K562 (cell line): ENCODE measurements around the gene RCC1. TPM values are rescaled to one million over a fixed set of nuclear protein-coding genes. Genes with fewer than 3 reads are reported as not detected.
A peak's percentile ranks its signal among the peaks of the same experiment; 100 is the strongest.

Source experiments
- CREB1 ChIP-seq, 2 experiments: sonication (generic) in 1 of 2; formaldehyde crosslinking in 1 of 2; IDR thresholded peaks; 2 replicates each; pipeline versions ENCODE4 v1.6.1 to v1.8.0; 2012 to 2022; ENCODE audit warnings: inconsistent platforms in 1 of 2, mild to moderate bottlenecking in 1 of 2, missing genetic modification reagents in 1 of 2, moderate library complexity in 1 of 2
- CREM ChIP-seq: IDR thresholded peaks from 2 replicates; pipeline ENCODE4 v1.6.1; 2014; ENCODE audit warnings: antibody characterized with exemption, low read depth
- FOXA3 ChIP-seq, 2 experiments: fragments of 450-650 bp in 1 of 2; sonication (generic) in 1 of 2; formaldehyde crosslinking; IDR thresholded peaks in 1 of 2; conservative IDR thresholded peaks in 1 of 2; 2 replicates each; pipeline versions ENCODE4 v1.4.0 to v1.8.0; 2020 to 2022; ENCODE audit warnings: mild to moderate bottlenecking in 2 of 2, missing genetic modification reagents in 1 of 2
- MED1 ChIP-seq: sonication (generic); formaldehyde crosslinking; IDR thresholded peaks from 2 replicates; pipeline ENCODE4 v1.8.1; 2023; ENCODE audit warnings: missing genetic modification reagents, borderline replicate concordance
- NONO ChIP-seq, 2 experiments: fragments of 200-400 bp in 1 of 2; fragments of 450-650 bp in 1 of 2; formaldehyde crosslinking in 1 of 2; IDR thresholded peaks; 2 replicates each; pipeline ENCODE4 v1.6.1; 2017; ENCODE audit warnings: low read depth in 2 of 2, mild to moderate bottlenecking in 2 of 2, moderate library complexity in 2 of 2, low read length in 1 of 2
- PHTF2 ChIP-seq: fragments of 250-450 bp; sonication (Bioruptor Pico); IDR thresholded peaks from 2 replicates; pipeline ENCODE4 v1.5.0; 2021; ENCODE audit warnings: mild to moderate bottlenecking
- SRSF3 ChIP-seq: fragments of 200-400 bp; formaldehyde crosslinking; IDR thresholded peaks from 2 replicates; pipeline ENCODE4 v1.6.1; 2016; ENCODE audit warnings: mild to moderate bottlenecking, low read length, moderate library complexity; ENCODE audit not compliant: insufficient read depth
- ZNF12 ChIP-seq: sonication (generic); formaldehyde crosslinking; IDR thresholded peaks from 2 replicates; pipeline ENCODE4 v1.4.0; 2020; ENCODE audit warnings: mild to moderate bottlenecking, missing genetic modification reagents
- ZNF282 ChIP-seq: sonication (generic); formaldehyde crosslinking; IDR thresholded peaks from 2 replicates; pipeline ENCODE4 v1.8.1; 2023; ENCODE audit warnings: missing genetic modification reagents
- ZNF444 ChIP-seq: fragments of 250-450 bp; sonication (Bioruptor Pico); IDR thresholded peaks from 2 replicates; pipeline ENCODE4 v1.4.0; 2020; ENCODE audit warnings: mild to moderate bottlenecking, moderate library complexity
- ZNF668 ChIP-seq: fragments of 250-450 bp; sonication (Bioruptor Pico); IDR thresholded peaks from 2 replicates; pipeline ENCODE4 v1.8.0; 2022; ENCODE audit warnings: mild to moderate bottlenecking, inconsistent platforms
- polyA plus RNA-seq, 8 experiments: library from polyadenylated mRNA; depleted of rRNA in 4 of 8; stranded (reverse) in 5 of 8; unstranded in 3 of 8; fragments of >200 nt; fragmentation: Nextera tagmentation in 2 of 8; fragmentation: Illumina TruSeq in 1 of 8; extraction: Ambion mirVana in 2 of 8; extraction: Trizol in 1 of 8; gene quantifications; 2 replicates each; pipeline versions ENCODE4 v1.2.1 to v1.2.3, GENCODE V29; 2011 to 2014; ENCODE audit warnings: inconsistent platforms in 1 of 8, missing spikeins in 1 of 8
- total RNA-seq, 7 experiments: library from RNA; depleted of rRNA in 6 of 7; stranded (reverse); fragments of >200 nt in 6 of 7; fragmentation: Illumina TruSeq in 2 of 7; extraction: Trizol in 2 of 7; gene quantifications; 2 replicates each; pipeline versions ENCODE4 v1.2.1 to v1.2.3, GENCODE V29; 2011 to 2021; ENCODE audit warnings: low replicate concordance in 1 of 7
- TF ChIP-seq, protein P1 (sequence below): sonication (generic); formaldehyde crosslinking; IDR thresholded peaks from 2 replicates; pipeline ENCODE4 v1.8.1; 2023; ENCODE audit warnings: mild to moderate bottlenecking, missing genetic modification reagents
- TF ChIP-seq, protein P2 (sequence below), 2 experiments: IDR thresholded peaks in 1 of 2; conservative IDR thresholded peaks in 1 of 2; 2 replicates each; pipeline ENCODE4 v1.6.1; 2016; ENCODE audit warnings: low read depth in 2 of 2, mild to moderate bottlenecking in 1 of 2, missing compliant biosample characterization in 1 of 2, missing genetic modification characterization in 1 of 2, moderate library complexity in 1 of 2
- TF ChIP-seq, protein P3 (sequence below), 2 experiments: IDR thresholded peaks; 2 replicates each; pipeline ENCODE4 v1.6.1; 2011; ENCODE audit warnings: borderline replicate concordance in 1 of 2, control low read depth in 1 of 2, low read depth in 1 of 2, low read length in 1 of 2, mild to moderate bottlenecking in 1 of 2, mixed read lengths in 1 of 2, moderate library complexity in 1 of 2; ENCODE audit not compliant: insufficient read depth in 1 of 2, insufficient read length in 1 of 2, poor library complexity in 1 of 2, severe bottlenecking in 1 of 2; ENCODE audit errors: extremely low read depth in 1 of 2
- TF ChIP-seq, protein P4 (sequence below), 2 experiments: IDR thresholded peaks; 2 replicates each; pipeline ENCODE4 v1.6.1; 2012; ENCODE audit warnings: improper control_type of control experiment in 2 of 2, low read depth in 2 of 2, low read length in 2 of 2, borderline replicate concordance in 1 of 2

The RCC1 gene
- total and polyA plus RNA-seq, 9 of the 15 experiments (the other 6 are each of a cell fraction or from before 2014, with no cell fraction given) = 16.4 to 202 (median 107) TPM

DNA sequence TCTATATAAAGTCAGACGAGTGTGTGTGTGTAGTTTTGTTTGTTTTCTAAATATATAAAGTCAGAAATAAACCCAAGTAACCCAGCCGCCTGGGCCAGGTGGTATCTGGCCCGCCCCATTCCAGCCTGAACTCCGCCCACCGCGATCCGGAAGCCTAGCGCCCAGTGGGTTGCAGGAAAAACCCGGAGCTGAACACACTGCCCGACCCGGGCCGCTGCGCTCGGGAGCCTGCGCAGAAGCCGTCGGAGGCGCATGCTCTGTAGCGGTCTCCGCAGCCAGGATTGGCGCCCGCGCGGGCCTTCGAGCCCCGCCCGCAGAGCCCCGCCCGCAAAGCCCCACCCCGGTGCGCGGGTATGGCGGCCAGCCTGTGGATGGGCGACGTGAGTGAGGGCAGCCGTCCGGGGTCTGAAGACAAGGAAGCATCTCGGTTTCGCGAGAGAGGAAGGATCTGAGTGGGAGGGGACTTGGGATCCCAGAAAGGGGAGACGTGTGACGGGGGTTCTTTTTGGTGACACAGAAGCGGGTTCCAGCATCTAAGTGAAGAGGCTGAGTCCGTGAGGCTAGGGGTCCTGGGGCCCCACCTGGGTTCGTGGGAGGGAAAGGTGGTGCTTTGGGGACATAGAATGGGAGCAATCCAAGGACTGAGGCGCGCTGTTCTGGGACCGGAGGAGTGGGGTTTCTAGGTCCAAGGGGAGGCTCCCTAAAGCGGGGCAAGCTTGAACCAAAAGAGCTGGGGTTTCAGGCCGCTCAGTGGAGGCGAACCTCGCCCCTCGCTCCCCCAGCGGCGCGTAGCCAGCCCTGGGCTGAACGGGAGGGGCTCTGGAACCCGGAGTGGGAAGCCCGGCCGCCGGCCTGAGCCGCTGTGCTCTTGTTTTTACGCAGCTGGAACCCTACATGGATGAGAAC lies 47.2 kb downstream of the RCC1 start, which contains the start of gene TRNAU1AP (continued):
- TF ChIP-seq NONO (IDR thresholded peaks at IDR 0.05; ENCODE audit: low read depth in 2 of 2, low read length in 1 of 2) (peak in 1 of 2 experiments; percentile 85; a peak in 2 of 4 replicates), ZNF12 (CRISPR knock-in tag) (no peak), ZNF282 (CRISPR knock-in tag) (no peak), FOXA3 (CRISPR knock-in tag; conservative IDR thresholded peaks at IDR 0.05 in 1 of 2, IDR thresholded peaks at IDR 0.05 in 1 of 2) (peak in 1 of 2 experiments; percentile 71; a peak in 1 of 4 replicates), ZNF444 (CRISPR knock-in tag) (no peak), SRSF3 (no peak), CREB1 (IDR thresholded peaks at IDR 0.05) (no peak; the same call in 1 of the 2 replicates), CREB1 (CRISPR knock-in tag; IDR thresholded peaks at IDR 0.05) (peak; percentile 73), MED1 (CRISPR knock-in tag) (no peak), PHTF2 (CRISPR knock-in tag) (no peak), CREM (peak; percentile 83), ZNF668 (CRISPR knock-in tag) (no peak)
- TF ChIP-seq, protein P1, sequence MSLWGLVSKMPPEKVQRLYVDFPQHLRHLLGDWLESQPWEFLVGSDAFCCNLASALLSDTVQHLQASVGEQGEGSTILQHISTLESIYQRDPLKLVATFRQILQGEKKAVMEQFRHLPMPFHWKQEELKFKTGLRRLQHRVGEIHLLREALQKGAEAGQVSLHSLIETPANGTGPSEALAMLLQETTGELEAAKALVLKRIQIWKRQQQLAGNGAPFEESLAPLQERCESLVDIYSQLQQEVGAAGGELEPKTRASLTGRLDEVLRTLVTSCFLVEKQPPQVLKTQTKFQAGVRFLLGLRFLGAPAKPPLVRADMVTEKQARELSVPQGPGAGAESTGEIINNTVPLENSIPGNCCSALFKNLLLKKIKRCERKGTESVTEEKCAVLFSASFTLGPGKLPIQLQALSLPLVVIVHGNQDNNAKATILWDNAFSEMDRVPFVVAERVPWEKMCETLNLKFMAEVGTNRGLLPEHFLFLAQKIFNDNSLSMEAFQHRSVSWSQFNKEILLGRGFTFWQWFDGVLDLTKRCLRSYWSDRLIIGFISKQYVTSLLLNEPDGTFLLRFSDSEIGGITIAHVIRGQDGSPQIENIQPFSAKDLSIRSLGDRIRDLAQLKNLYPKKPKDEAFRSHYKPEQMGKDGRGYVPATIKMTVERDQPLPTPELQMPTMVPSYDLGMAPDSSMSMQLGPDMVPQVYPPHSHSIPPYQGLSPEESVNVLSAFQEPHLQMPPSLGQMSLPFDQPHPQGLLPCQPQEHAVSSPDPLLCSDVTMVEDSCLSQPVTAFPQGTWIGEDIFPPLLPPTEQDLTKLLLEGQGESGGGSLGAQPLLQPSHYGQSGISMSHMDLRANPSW (CRISPR knock-in tag) = peak; percentile 75; the same call in 1 of the 2 replicates
- TF ChIP-seq, protein P2, sequence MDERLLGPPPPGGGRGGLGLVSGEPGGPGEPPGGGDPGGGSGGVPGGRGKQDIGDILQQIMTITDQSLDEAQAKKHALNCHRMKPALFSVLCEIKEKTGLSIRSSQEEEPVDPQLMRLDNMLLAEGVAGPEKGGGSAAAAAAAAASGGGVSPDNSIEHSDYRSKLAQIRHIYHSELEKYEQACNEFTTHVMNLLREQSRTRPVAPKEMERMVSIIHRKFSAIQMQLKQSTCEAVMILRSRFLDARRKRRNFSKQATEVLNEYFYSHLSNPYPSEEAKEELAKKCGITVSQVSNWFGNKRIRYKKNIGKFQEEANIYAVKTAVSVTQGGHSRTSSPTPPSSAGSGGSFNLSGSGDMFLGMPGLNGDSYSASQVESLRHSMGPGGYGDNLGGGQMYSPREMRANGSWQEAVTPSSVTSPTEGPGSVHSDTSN (CRISPR knock-in tag; IDR thresholded peaks at IDR 0.05; ENCODE audit: low read depth) = no peak
- TF ChIP-seq, protein P2 (tag; conservative IDR thresholded peaks at IDR 0.05; ENCODE audit: low read depth) = no peak
- TF ChIP-seq, protein P3, sequence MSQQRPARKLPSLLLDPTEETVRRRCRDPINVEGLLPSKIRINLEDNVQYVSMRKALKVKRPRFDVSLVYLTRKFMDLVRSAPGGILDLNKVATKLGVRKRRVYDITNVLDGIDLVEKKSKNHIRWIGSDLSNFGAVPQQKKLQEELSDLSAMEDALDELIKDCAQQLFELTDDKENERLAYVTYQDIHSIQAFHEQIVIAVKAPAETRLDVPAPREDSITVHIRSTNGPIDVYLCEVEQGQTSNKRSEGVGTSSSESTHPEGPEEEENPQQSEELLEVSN (IDR thresholded peaks at IDR 0.05; ENCODE audit: borderline replicate concordance in 1 of 2, extremely low read depth in 1 of 2, insufficient read depth in 1 of 2, insufficient read length in 1 of 2, low read depth in 1 of 2, low read length in 1 of 2, poor library complexity in 1 of 2, severe bottlenecking in 1 of 2) = peak; percentile 5 to 79
- TF ChIP-seq, protein P4, sequence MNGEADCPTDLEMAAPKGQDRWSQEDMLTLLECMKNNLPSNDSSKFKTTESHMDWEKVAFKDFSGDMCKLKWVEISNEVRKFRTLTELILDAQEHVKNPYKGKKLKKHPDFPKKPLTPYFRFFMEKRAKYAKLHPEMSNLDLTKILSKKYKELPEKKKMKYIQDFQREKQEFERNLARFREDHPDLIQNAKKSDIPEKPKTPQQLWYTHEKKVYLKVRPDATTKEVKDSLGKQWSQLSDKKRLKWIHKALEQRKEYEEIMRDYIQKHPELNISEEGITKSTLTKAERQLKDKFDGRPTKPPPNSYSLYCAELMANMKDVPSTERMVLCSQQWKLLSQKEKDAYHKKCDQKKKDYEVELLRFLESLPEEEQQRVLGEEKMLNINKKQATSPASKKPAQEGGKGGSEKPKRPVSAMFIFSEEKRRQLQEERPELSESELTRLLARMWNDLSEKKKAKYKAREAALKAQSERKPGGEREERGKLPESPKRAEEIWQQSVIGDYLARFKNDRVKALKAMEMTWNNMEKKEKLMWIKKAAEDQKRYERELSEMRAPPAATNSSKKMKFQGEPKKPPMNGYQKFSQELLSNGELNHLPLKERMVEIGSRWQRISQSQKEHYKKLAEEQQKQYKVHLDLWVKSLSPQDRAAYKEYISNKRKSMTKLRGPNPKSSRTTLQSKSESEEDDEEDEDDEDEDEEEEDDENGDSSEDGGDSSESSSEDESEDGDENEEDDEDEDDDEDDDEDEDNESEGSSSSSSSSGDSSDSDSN (IDR thresholded peaks at IDR 0.05; ENCODE audit: borderline replicate concordance in 1 of 2, low read depth in 2 of 2, low read length in 2 of 2) = peak in 1 of 2 experiments; percentile 69; a peak in 2 of 4 replicates
